Osteocyte (in vitro differentiated cells): Measurements from ENCODE around the gene NBL1. TPM values are rescaled to one million over a fixed set of nuclear protein-coding genes. Genes with fewer than 3 reads are reported as not detected.
"Not testable (repeated sequence)": the region's sequence is repeated elsewhere in the genome, so short reads cannot be mapped to it uniquely, and the experiment has no call there.

Experiments
- DNase-seq: peaks from one replicate; pipeline ENCODE4 v3.0.0; 2021; ENCODE audit warnings: mixed read lengths; ENCODE audit not compliant: unreplicated experiment; ENCODE audit errors: extremely low spot score
- H3K27ac Mint-ChIP-seq: one replicate; pipeline ENCODE4 v1.8.0; 2021; ENCODE audit warnings: mild to moderate bottlenecking, mixed read lengths; ENCODE audit not compliant: unreplicated experiment
- H3K27me3 Mint-ChIP-seq: one replicate; pipeline ENCODE4 v1.8.0; 2021; ENCODE audit warnings: mixed read lengths; ENCODE audit not compliant: unreplicated experiment
- H3K36me3 Mint-ChIP-seq: one replicate; pipeline ENCODE4 v1.8.0; 2021; ENCODE audit warnings: mixed read lengths; ENCODE audit not compliant: unreplicated experiment
- H3K4me1 Mint-ChIP-seq: one replicate; pipeline ENCODE4 v1.8.0; 2021; ENCODE audit warnings: mixed read lengths; ENCODE audit not compliant: unreplicated experiment
- H3K4me3 Mint-ChIP-seq: one replicate; pipeline ENCODE4 v1.8.0; 2021; ENCODE audit warnings: mild to moderate bottlenecking, moderate library complexity, mixed read lengths; ENCODE audit not compliant: unreplicated experiment
- H3K9me3 Mint-ChIP-seq: one replicate; pipeline ENCODE4 v1.8.0; 2021; ENCODE audit warnings: mixed read lengths; ENCODE audit not compliant: unreplicated experiment
- total RNA-seq: library from RNA; stranded (reverse); gene quantifications from 2 replicates; pipeline ENCODE4 v1.2.1, GENCODE V29; 2021
- TF ChIP-seq, protein P1 (sequence below): fragments of 200-600 bp; sonication (generic); IDR thresholded peaks from 2 replicates; pipeline ENCODE4 v1.5.0; 2021; ENCODE audit warnings: antibody characterized with exemption, mild to moderate bottlenecking, moderate library complexity

Gene NBL1
- total RNA-seq, 1 donor from 2014 or later: 547 TPM

DNA sequence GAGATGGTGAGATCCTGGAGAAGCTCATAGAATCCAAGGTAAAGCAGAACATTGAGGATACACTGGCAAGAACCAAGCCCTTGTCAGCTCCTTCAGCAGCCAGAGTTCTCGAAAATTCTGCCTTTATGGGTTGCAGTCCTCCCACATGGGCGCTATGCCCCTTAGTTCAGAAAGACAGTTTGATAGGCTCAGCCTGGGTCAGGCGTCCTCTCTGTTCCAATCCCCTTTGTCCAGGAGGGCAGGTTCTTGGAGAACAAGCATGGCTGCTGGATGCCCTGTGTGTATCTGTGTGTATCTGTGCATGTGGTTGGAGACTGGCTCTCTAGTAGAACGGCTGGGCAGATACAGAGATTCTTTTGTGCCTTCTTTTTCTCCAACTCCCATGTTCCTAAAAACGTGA is 8.0 kb upstream of the NBL1 start:
- no peaks in the 10 kb centered on the region for H3K36me3 Mint-ChIP-seq
- peaks cover 31% of the 10 kb centered on the region for H3K4me1 Mint-ChIP-seq
- no peak overlapping the region for H3K4me3 Mint-ChIP-seq
- DNase-seq: no peak
- TF ChIP-seq, protein P1, sequence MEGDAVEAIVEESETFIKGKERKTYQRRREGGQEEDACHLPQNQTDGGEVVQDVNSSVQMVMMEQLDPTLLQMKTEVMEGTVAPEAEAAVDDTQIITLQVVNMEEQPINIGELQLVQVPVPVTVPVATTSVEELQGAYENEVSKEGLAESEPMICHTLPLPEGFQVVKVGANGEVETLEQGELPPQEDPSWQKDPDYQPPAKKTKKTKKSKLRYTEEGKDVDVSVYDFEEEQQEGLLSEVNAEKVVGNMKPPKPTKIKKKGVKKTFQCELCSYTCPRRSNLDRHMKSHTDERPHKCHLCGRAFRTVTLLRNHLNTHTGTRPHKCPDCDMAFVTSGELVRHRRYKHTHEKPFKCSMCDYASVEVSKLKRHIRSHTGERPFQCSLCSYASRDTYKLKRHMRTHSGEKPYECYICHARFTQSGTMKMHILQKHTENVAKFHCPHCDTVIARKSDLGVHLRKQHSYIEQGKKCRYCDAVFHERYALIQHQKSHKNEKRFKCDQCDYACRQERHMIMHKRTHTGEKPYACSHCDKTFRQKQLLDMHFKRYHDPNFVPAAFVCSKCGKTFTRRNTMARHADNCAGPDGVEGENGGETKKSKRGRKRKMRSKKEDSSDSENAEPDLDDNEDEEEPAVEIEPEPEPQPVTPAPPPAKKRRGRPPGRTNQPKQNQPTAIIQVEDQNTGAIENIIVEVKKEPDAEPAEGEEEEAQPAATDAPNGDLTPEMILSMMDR: no peak
- no peaks in the 10 kb centered on the region for H3K9me3 Mint-ChIP-seq
- H3K27me3 Mint-ChIP-seq: no peaks in the 10 kb centered on the region
- H3K27ac Mint-ChIP-seq: no peak overlapping the region

DNA sequence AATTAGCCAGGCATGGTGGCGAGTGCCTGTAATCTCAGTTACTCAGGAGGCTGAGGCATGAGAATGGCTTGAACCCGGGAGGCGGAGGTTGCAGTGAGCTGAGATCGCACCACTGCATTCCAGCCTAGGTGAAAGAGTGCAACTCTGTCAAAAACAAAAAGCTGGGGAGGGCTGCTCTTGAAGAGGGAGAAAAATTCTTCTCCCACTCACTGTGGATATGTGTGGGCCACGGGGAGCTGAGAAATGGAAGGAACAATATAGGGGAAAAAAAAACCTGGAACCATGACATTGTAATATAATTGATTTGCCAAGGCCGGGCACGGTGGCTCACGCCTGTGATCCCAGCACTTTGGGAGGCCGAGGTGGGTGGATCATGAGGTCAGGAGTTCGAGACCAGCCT is 7.4 kb upstream of the NBL1 start:
- not testable (repeated sequence) for DNase-seq, H3K9me3 Mint-ChIP-seq, H3K36me3 Mint-ChIP-seq, H3K4me3 Mint-ChIP-seq, H3K27me3 Mint-ChIP-seq, H3K27ac Mint-ChIP-seq
- peaks cover 37% of the 10 kb centered on the region for H3K4me1 Mint-ChIP-seq

DNA sequence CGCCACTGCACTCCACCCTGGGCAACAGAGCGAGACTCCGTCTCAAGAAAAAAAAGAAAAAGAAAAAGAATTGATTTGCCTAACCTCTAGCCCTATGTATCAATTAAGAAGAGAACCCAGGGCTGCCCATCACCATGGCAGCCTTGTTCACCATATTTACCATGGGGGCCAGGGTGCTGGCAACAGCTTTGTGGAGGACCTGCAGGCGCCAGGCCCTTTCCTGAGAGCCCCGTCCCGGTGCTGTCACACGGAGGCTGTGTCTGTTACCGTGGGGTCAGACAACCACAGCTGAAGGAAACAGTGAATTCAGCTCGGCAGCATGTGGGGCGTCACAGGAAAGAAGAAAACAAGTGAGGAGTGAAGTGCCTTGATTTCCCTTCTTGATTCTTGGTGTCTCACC is 6.5 kb upstream of the NBL1 start:
- H3K27me3 Mint-ChIP-seq: no peaks in the 10 kb centered on the region
- H3K4me1 Mint-ChIP-seq: peaks cover 40% of the 10 kb centered on the region
- no peak overlapping the region for H3K4me3 Mint-ChIP-seq
- H3K36me3 Mint-ChIP-seq: no peaks in the 10 kb centered on the region
- H3K27ac Mint-ChIP-seq: no peak overlapping the region
- no peak for DNase-seq
- no peaks in the 10 kb centered on the region for H3K9me3 Mint-ChIP-seq
- TF ChIP-seq, protein P1: no peak

DNA sequence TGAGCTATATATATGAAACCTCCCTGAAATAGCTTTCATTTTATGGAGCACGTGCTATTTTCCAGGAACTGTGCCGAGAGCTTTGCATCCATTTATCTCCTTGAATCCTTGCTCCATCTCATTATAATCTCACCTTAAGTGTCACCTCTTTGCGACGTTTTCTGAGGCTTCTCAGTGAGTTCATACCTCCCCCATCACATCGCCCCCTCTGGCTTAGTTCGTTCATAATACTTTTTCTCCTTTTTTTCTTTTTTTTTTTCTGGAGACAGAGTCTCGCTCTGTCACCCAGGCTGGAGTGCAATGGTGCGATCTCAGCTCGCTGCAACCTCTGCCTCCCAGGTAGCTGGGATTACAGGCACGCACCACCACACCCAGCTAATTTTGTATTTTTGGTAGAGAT is 4.9 kb upstream of the NBL1 start:
- not testable (repeated sequence) for H3K4me3 Mint-ChIP-seq, H3K36me3 Mint-ChIP-seq, DNase-seq, H3K27ac Mint-ChIP-seq, H3K9me3 Mint-ChIP-seq, H3K27me3 Mint-ChIP-seq
- peaks cover 50% of the 10 kb centered on the region for H3K4me1 Mint-ChIP-seq

DNA sequence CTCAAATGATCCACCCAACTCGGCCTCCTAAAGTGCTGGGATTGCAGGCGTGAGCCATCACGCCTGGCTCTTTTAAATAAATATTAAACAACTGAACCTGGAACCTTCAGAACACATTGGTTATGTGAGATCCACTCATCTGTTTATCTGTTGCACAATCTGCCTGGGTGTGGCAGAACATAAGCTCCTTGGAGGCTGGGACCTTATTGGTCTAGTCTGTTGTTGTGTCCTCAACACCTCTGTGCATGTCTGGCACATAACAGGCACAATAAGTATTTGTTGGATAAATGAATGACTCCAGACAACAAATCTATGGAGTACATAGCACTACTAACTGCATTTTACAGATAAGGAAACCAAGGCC is 4.1 kb upstream of the NBL1 start:
- Mint-ChIP-seq H3K27me3 (no peaks in the 10 kb centered on the region), H3K36me3 (no peaks in the 10 kb centered on the region), H3K9me3 (no peaks in the 10 kb centered on the region), H3K27ac (peak overlapping the region; percentile 79), H3K4me3 (no peak overlapping the region), H3K4me1 (peaks cover 50% of the 10 kb centered on the region)
- DNase-seq: no peak
- TF ChIP-seq, protein P1: no peak

DNA sequence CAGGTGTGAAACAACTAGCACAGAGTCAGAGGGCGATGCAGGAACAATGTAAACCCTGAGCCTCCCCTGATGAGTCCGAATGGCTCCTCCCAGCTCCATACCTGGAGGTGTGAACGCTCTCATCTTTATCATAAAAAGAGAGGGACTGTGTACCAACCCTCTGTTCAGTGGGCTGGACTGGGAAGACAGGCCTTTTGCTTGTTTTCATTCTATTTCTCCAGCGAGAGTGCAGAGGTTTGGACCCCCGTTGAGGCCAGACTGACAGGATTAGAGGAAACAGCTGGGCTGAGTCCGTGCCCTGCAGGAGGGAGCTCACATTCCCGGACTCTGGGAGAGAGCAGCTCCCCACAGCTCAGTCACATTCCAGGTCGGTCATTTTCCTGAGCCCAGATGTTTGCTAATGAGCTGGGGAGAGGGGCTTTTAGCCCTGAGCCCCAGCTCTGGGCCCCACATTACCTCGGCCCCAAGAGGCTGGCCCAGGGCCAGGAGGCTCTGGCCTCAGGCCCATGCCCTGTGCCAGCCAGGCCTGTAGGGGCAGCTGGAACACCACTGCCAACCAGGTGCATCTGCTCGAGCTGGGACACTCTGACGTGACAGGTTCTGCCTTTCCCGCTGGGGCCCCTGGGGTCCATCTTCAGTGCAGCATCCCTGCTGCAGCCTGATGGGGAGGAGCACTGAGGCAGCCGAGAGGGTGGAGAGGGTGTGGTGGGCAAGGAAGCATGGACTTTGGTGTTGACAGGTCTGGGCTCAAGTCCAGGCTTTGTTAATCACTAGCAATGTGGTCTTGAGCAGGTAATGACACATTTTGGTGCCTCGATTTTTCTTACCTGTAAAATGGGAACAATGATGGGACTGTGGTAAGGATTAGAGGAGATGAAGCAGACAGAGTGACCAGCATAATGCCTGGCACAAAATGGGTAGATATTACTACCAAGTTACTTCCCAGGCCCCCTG is 3.5 kb upstream of the NBL1 start:
- peak overlapping the region; percentile 79 for H3K27ac Mint-ChIP-seq
- TF ChIP-seq, protein P1: peak; percentile 40
- H3K4me1 Mint-ChIP-seq: peaks cover 51% of the 10 kb centered on the region
- no peaks in the 10 kb centered on the region for H3K27me3 Mint-ChIP-seq
- H3K36me3 Mint-ChIP-seq: no peaks in the 10 kb centered on the region
- no peaks in the 10 kb centered on the region for H3K9me3 Mint-ChIP-seq
- no peak overlapping the region for H3K4me3 Mint-ChIP-seq
- DNase-seq: peak; percentile 93
